WTC11 (cell line): ENCODE measurements around the gene SPINT1. TPM values are rescaled to one million over a fixed set of nuclear protein-coding genes. Genes with fewer than 3 reads are reported as not detected.

Experiments used
- ATAC-seq: fragments of 200-7000 bp; cut with Tn5 transposase; 2 replicates; pipeline ENCODE4 v1.10.0; 2021; ENCODE audit warnings: mild to moderate bottlenecking, moderate library complexity
- CTCF ChIA-PET: fragments of 300-600 bp; sonication (Branson Sonifier 250); formaldehyde crosslinking; loops from one replicate; lab custom pipeline; 2021; ENCODE audit warnings: antibody characterized with exemption; lab: Charles Lee
- POLR2A ChIA-PET: fragments of 350-600 bp; sonication (Branson Sonifier 250); formaldehyde crosslinking; loops from one replicate; lab custom pipeline; 2021; ENCODE audit warnings: antibody characterized with exemption; lab: Charles Lee
- DNase-seq: peaks from one replicate; pipeline ENCODE4 v3.0.0; 2021; ENCODE audit warnings: low spot score
- H3K27ac Mint-ChIP-seq: 2 replicates; pipeline ENCODE4 v1.8.0; 2021; ENCODE audit warnings: mixed read lengths
- H3K27me3 Mint-ChIP-seq: 2 replicates; pipeline ENCODE4 v1.8.0; 2021; ENCODE audit warnings: low read depth, mild to moderate bottlenecking, moderate library complexity, mixed read lengths
- H3K36me3 Mint-ChIP-seq: 2 replicates; pipeline ENCODE4 v1.8.0; 2021; ENCODE audit warnings: mixed read lengths
- H3K4me1 Mint-ChIP-seq: 2 replicates; pipeline ENCODE4 v1.8.0; 2022; ENCODE audit warnings: mixed read lengths
- H3K4me3 Mint-ChIP-seq: 2 replicates; pipeline ENCODE4 v1.8.0; 2021; ENCODE audit warnings: mild to moderate bottlenecking, moderate library complexity, mixed read lengths
- H3K9me3 Mint-ChIP-seq: 2 replicates; pipeline ENCODE4 v1.8.0; 2021; ENCODE audit warnings: mixed read lengths
- CTCF ChIP-seq: fragments of 200-600 bp; IDR thresholded peaks from 2 replicates; pipeline ENCODE4 v1.8.0; 2022; ENCODE audit warnings: antibody characterized with exemption
- E2F4 ChIP-seq: sonication (generic); formaldehyde crosslinking; IDR thresholded peaks from 2 replicates; pipeline ENCODE4 v1.8.1; 2022; ENCODE audit warnings: low read depth, mild to moderate bottlenecking, moderate library complexity, missing genetic modification reagents, borderline replicate concordance
- E2F5 ChIP-seq: sonication (generic); formaldehyde crosslinking; IDR thresholded peaks from 2 replicates; pipeline ENCODE4 v1.8.1; 2022; ENCODE audit warnings: mild to moderate bottlenecking, moderate library complexity, missing genetic modification reagents
- ELF4 ChIP-seq: sonication (generic); formaldehyde crosslinking; IDR thresholded peaks from 2 replicates; pipeline ENCODE4 v1.8.1; 2022; ENCODE audit warnings: low read depth, mild to moderate bottlenecking, moderate library complexity, missing genetic modification reagents
- FOXJ3 ChIP-seq: sonication (generic); formaldehyde crosslinking; IDR thresholded peaks from 2 replicates; pipeline ENCODE4 v1.9.0; 2021; ENCODE audit warnings: missing genetic modification reagents, mild to moderate bottlenecking, borderline replicate concordance
- FOXP1 ChIP-seq: sonication (generic); formaldehyde crosslinking; IDR thresholded peaks from 2 replicates; pipeline ENCODE4 v1.8.0; 2022; ENCODE audit warnings: missing genetic modification reagents, mild to moderate bottlenecking, moderate library complexity, borderline replicate concordance
- GTF2I ChIP-seq: fragments of 250-450 bp; sonication (Bioruptor Pico); conservative IDR thresholded peaks from 2 replicates; pipeline ENCODE4 v1.4.0; 2021; ENCODE audit warnings: mild to moderate bottlenecking
- HMGXB4 ChIP-seq: sonication (generic); formaldehyde crosslinking; IDR thresholded peaks from 2 replicates; pipeline ENCODE4 v1.8.1; 2023; ENCODE audit warnings: mild to moderate bottlenecking, moderate library complexity, missing genetic modification reagents
- IRF1 ChIP-seq: sonication (generic); formaldehyde crosslinking; IDR thresholded peaks from 2 replicates; pipeline ENCODE4 v1.8.0; 2023; ENCODE audit warnings: missing genetic modification reagents
- NFATC4 ChIP-seq: fragments of 250-450 bp; sonication (Bioruptor Pico); IDR thresholded peaks from 2 replicates; pipeline ENCODE4 v1.9.0; 2021; ENCODE audit warnings: mild to moderate bottlenecking
- NR1H2 ChIP-seq: sonication (generic); formaldehyde crosslinking; IDR thresholded peaks from 2 replicates; pipeline ENCODE4 v1.9.0; 2021; ENCODE audit warnings: mild to moderate bottlenecking, moderate library complexity, missing genetic modification reagents
- NR2C2 ChIP-seq: sonication (generic); formaldehyde crosslinking; IDR thresholded peaks from 2 replicates; pipeline ENCODE4 v1.8.0; 2022; ENCODE audit warnings: mild to moderate bottlenecking, missing genetic modification reagents
- STAT6 ChIP-seq: sonication (generic); formaldehyde crosslinking; conservative IDR thresholded peaks from 2 replicates; pipeline ENCODE4 v1.8.1; 2023; ENCODE audit warnings: mild to moderate bottlenecking, low read depth, missing genetic modification reagents, moderate library complexity
- TEAD1 ChIP-seq: sonication (generic); formaldehyde crosslinking; IDR thresholded peaks from 2 replicates; pipeline ENCODE4 v1.8.0; 2022; ENCODE audit warnings: mild to moderate bottlenecking, missing genetic modification reagents
- ZNF232 ChIP-seq: sonication (generic); formaldehyde crosslinking; IDR thresholded peaks from 2 replicates; pipeline ENCODE4 v1.8.0; 2022; ENCODE audit warnings: mild to moderate bottlenecking, missing genetic modification reagents
- ZNF263 ChIP-seq: sonication (generic); formaldehyde crosslinking; IDR thresholded peaks from 2 replicates; pipeline ENCODE4 v1.8.1; 2022; ENCODE audit warnings: low read depth, mild to moderate bottlenecking, moderate library complexity, missing genetic modification reagents
- ZNF532 ChIP-seq: fragments of 250-450 bp; sonication (Bioruptor Pico); IDR thresholded peaks from 2 replicates; pipeline ENCODE4 v1.9.0; 2021; ENCODE audit warnings: mild to moderate bottlenecking, borderline replicate concordance
- ZNF671 ChIP-seq: fragments of 250-450 bp; sonication (Bioruptor Pico); IDR thresholded peaks from 2 replicates; pipeline ENCODE4 v1.8.0; 2021; ENCODE audit warnings: mild to moderate bottlenecking
- total RNA-seq: library from RNA; stranded (reverse); gene quantifications from 3 replicates; pipeline ENCODE4 v1.2.3, GENCODE V29; 2021

SPINT1 gene
- total RNA-seq, 1 experiment from 2014 or later: 140 TPM

- TF ChIP-seq ZNF532 (CRISPR knock-in tag) (no peak), ELF4 (no peak), ZNF232 (CRISPR knock-in tag) (no peak), E2F5 (CRISPR knock-in tag) (no peak), NR2C2 (no peak), ZNF671 (CRISPR knock-in tag) (no peak)
Measured at GRCh38 chr15:40830884-40831283, 13.0 kb upstream of the SPINT1 start (continued).

- ATAC-seq (no peak), DNase-seq (no peak)
- no peaks in the 10 kb centered on the region for H3K36me3 Mint-ChIP-seq
- H3K27ac Mint-ChIP-seq: peak overlapping the region; percentile 30; the same call in 1 of the 2 replicates
- H3K4me1 Mint-ChIP-seq: peaks cover 12% of the 10 kb centered on the region
- no peaks in the 10 kb centered on the region for H3K27me3 Mint-ChIP-seq
- POLR2A ChIA-PET: no interaction called here
- TF ChIP-seq GTF2I (CRISPR knock-in tag) (peak; percentile 70; the same call in 1 of the 2 replicates), IRF1 (no peak)
- TF ChIP-seq, all 79 proteins: peak for 1
- Mint-ChIP-seq H3K4me3 (no peak overlapping the region), H3K9me3 (no peaks in the 10 kb centered on the region)
- CTCF ChIA-PET: interaction anchor here (2.6 kb wide), 1 partner anchor 27 kb away, joined by 19 read pairs; no protein-coding TSS in a partner anchor
Measured at GRCh38 chr15:40831861-40832260, 12.0 kb upstream of the SPINT1 start.

GRCh38 chr15:40832903-40833302 lies 10.9 kb upstream of the SPINT1 start:
- H3K27me3 Mint-ChIP-seq: no peaks in the 10 kb centered on the region
- no peaks in the 10 kb centered on the region for H3K9me3 Mint-ChIP-seq
- H3K36me3 Mint-ChIP-seq: no peaks in the 10 kb centered on the region
- DNase-seq (no peak), ATAC-seq (peak; percentile 16; the same call in 1 of the 2 replicates)
- CTCF ChIA-PET: interaction anchor here (1.0 to 2.6 kb wide), 6 partner anchors 11 to 61 kb away, joined by 3 to 19 read pairs (median 5); partner anchors contain the start of genes SPINT1 and VPS18
- POLR2A ChIA-PET: interaction anchor here (1.6 kb wide), 1 partner anchor 25 kb away, joined by 4 read pairs; no protein-coding TSS in a partner anchor
- no peak for TF ChIP-seq ZNF263
- TF ChIP-seq FOXJ3 (CRISPR knock-in tag): no peak
- TF ChIP-seq IRF1: no peak
- no peak for TF ChIP-seq E2F4 (CRISPR knock-in tag)
- TF ChIP-seq HMGXB4 (CRISPR knock-in tag): no peak
- no peak for TF ChIP-seq NR1H2 (CRISPR knock-in tag)
- no peak for TF ChIP-seq CTCF
- TF ChIP-seq FOXP1: no peak
- no peak for TF ChIP-seq NFATC4 (CRISPR knock-in tag)
- no peak for TF ChIP-seq TEAD1 (CRISPR knock-in tag)
- TF ChIP-seq STAT6 (CRISPR knock-in tag): no peak
- H3K4me3 Mint-ChIP-seq: no peak overlapping the region
- H3K4me1 Mint-ChIP-seq: peaks cover 12% of the 10 kb centered on the region
- no peak overlapping the region; the same call in 1 of the 2 replicates for H3K27ac Mint-ChIP-seq
